ENCODE results near the gene MFRP. TPM values are rescaled to one million over a fixed set of nuclear protein-coding genes. Genes with fewer than 3 reads are reported as not detected.

MFRP gene
- total RNA-seq, 3 donors from 2014 or later (not counting 1 experiment from before 2014, with no cell fraction given): not detected

GRCh38 chr11:119337581-119338317 lies 8.8 kb downstream of the MFRP start:
- WGBS (ENCODE audit: insufficient coverage): 84% methylated on average over 8 of the region's 9 CpGs
- no peak overlapping the region for H3K27ac Mint-ChIP-seq
- H3K27ac ChIP-seq (ENCODE audit: low read length): no peak overlapping the region
- H3K27me3 Mint-ChIP-seq (ENCODE audit: low read depth in 2 of 2): peaks cover 15 to 25% of the 10 kb centered on the region in 2 donors
- no peak for TF ChIP-seq CTCF (IDR thresholded peaks at IDR 0.05)
- H3K36me3 ChIP-seq (ENCODE audit: control insufficient read depth, insufficient read depth, low read length): no peaks in the 10 kb centered on the region
- intact Hi-C loops (cut with micrococcal nuclease): no loop called here
- H3K4me3 Mint-ChIP-seq: no peak overlapping the region
- peaks cover 20% of the 10 kb centered on the region for H3K27me3 ChIP-seq (ENCODE audit: control insufficient read depth, insufficient read depth, low read length)
- H3K9me3 ChIP-seq (ENCODE audit: control insufficient read depth, insufficient read depth, low read length): no peaks in the 10 kb centered on the region
- peaks cover 38% of the 10 kb centered on the region for H3K4me1 ChIP-seq (ENCODE audit: control insufficient read depth, insufficient read depth, low read length)
- no peak overlapping the region for H3K4me3 ChIP-seq (ENCODE audit: low read length)
- H3K9me3 Mint-ChIP-seq: no peaks in the 10 kb centered on the region
- H3K4me1 Mint-ChIP-seq: peaks cover 15 to 53% of the 10 kb centered on the region in 2 donors
- DNase-seq: no peak
- H3K36me3 Mint-ChIP-seq: no peaks in the 10 kb centered on the region
- ATAC-seq: no peak

GRCh38 chr11:119336744-119337469 lies 9.6 kb downstream of the MFRP start:
- TF ChIP-seq CTCF (IDR thresholded peaks at IDR 0.05): no peak
- Histone ChIP-seq H3K27ac (ENCODE audit: low read length) (no peak overlapping the region), H3K4me1 (ENCODE audit: control insufficient read depth, insufficient read depth, low read length) (peaks cover 38% of the 10 kb centered on the region), H3K4me3 (ENCODE audit: low read length) (no peak overlapping the region), H3K27me3 (ENCODE audit: control insufficient read depth, insufficient read depth, low read length) (peaks cover 20% of the 10 kb centered on the region), H3K9me3 (ENCODE audit: control insufficient read depth, insufficient read depth, low read length) (no peaks in the 10 kb centered on the region), H3K36me3 (ENCODE audit: control insufficient read depth, insufficient read depth, low read length) (no peaks in the 10 kb centered on the region)
- intact Hi-C loops (cut with micrococcal nuclease): no loop called here
- Mint-ChIP-seq H3K27ac (peak overlapping the region in 1 of 2 donors; percentile 73), H3K4me3 (peak overlapping the region; percentile 68), H3K36me3 (no peaks in the 10 kb centered on the region), H3K9me3 (no peaks in the 10 kb centered on the region), H3K27me3 (ENCODE audit: low read depth in 2 of 2) (peaks cover 14 to 21% of the 10 kb centered on the region in 2 donors), H3K4me1 (peaks cover 15 to 55% of the 10 kb centered on the region in 2 donors)
- WGBS (ENCODE audit: insufficient coverage): 93% methylated on average over 9 of the region's 9 CpGs
- no peak for ATAC-seq
- DNase-seq: no peak

GRCh38 chr11:119335655-119336543 lies 10.6 kb downstream of the MFRP start:
- Mint-ChIP-seq H3K27me3 (ENCODE audit: low read depth in 2 of 2) (peaks cover 14 to 17% of the 10 kb centered on the region in 2 donors), H3K4me1 (peaks cover 15 to 52% of the 10 kb centered on the region in 2 donors), H3K9me3 (no peaks in the 10 kb centered on the region), H3K4me3 (peak overlapping the region; percentile 100), H3K36me3 (no peaks in the 10 kb centered on the region), H3K27ac (peak overlapping the region; percentile 91 to 96)
- no peak overlapping the region for H3K27ac ChIP-seq (ENCODE audit: low read length)
- peaks cover 13% of the 10 kb centered on the region for H3K27me3 ChIP-seq (ENCODE audit: control insufficient read depth, insufficient read depth, low read length)
- 93% methylated on average over 29 of the region's 30 CpGs for WGBS (ENCODE audit: insufficient coverage)
- H3K4me3 ChIP-seq (ENCODE audit: low read length): no peak overlapping the region
- DNase-seq: no peak
- no peaks in the 10 kb centered on the region for H3K36me3 ChIP-seq (ENCODE audit: control insufficient read depth, insufficient read depth, low read length)
- H3K4me1 ChIP-seq (ENCODE audit: control insufficient read depth, insufficient read depth, low read length): peaks cover 31% of the 10 kb centered on the region
- no peak for ATAC-seq
- intact Hi-C loops (cut with micrococcal nuclease): no loop called here
- TF ChIP-seq CTCF (IDR thresholded peaks at IDR 0.05): no peak
- no peaks in the 10 kb centered on the region for H3K9me3 ChIP-seq (ENCODE audit: control insufficient read depth, insufficient read depth, low read length)

All from natural killer cell (primary cell).